GM21619 (cell line): ENCODE data around the gene FNIP1.
"Not testable (repeated sequence)": the region's sequence is repeated elsewhere in the genome, so short reads cannot be mapped to it uniquely, and the experiment has no call there.

Experiments used
- ATAC-seq: cut with Tn5 transposase; IDR thresholded peaks from one replicate; pipeline ENCODE4 v1.9.1; 2021; ENCODE audit not compliant: unreplicated experiment

FNIP1 gene

DNA sequence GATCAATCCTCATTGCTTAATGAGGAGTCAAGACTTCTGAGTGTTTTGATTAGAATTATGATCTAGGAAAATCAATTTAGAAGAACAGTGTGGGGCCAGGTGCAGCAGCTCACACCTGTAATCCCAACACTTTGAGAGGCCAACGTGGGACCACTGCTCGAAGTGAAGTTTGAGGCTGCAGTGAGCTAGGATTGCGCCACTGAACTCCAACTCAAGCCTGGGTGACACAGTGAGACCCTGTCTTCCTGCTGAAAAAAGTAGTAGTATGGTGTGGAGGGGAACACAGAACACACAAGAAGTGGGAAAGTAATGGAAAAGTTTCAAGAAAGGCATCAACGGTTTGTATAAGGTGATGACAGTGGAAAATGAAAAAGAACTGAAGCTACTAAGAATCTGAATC lies 9.1 kb downstream of the FNIP1 start:
- ATAC-seq = no peak

DNA sequence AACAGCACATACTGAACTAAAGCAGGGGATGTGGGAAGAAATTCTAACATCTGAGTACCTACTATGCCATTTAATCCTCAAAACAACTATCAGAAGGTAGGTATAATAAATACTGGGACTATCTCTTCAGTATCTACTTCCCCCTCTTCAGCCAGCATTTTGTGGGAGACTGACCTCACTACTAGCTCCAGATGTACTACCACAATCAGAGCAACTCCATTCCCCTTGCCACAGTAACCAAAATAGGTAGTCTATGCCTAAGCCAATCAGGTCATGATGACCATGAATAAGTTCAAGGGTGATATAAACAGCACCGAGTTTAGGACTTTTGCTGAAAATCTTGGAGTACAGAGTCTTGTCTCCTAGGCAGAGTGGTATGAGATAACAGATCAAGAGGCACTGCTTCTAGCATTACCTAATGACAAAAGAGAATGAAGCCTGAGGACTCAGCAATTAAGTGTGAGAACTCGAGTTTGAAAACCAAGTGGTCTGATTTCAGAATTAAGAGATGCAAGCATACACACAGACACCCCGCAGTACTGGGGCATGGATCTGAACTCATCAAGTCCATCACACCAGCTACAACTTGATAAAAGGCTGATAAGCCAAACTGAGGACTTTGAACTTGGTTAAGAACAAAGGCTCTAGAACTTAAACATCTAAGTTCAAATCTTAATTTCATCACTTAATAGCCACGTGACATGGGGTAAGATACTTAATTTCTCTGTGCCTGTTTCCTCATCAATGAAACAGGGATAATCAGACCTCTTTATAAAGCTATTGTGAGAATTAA lies 9.7 kb downstream of the FNIP1 start:
- no peak for ATAC-seq

- ATAC-seq = no peak
Observed at GRCh38 chr5:131786036-131786435, 10.8 kb downstream of the FNIP1 start.

DNA sequence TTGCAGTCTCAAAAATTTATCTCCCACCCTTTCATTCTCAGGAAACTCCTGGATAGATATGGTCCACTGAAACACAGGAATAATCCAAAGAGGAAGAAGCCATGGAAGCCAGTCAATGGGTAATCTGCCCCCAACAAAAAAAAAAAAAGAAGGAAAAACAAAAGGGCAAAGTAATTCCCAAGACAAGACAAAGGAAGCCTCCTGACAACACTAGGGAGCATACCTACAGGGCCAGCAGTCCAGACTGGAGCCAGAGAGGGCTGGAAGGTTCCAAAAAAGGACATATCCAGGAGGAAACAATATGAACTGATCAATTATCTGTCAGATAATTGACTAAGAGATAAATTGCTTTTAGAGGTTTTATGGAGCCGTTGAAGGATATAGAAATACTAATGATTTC lies 12.9 kb downstream of the FNIP1 start:
- no peak for ATAC-seq

GRCh38 chr5:131783357-131783756 lies 13.5 kb downstream of the FNIP1 start:
- ATAC-seq = no peak

GRCh38 chr5:131782717-131783116 lies 14.1 kb downstream of the FNIP1 start:
- ATAC-seq = no peak

DNA sequence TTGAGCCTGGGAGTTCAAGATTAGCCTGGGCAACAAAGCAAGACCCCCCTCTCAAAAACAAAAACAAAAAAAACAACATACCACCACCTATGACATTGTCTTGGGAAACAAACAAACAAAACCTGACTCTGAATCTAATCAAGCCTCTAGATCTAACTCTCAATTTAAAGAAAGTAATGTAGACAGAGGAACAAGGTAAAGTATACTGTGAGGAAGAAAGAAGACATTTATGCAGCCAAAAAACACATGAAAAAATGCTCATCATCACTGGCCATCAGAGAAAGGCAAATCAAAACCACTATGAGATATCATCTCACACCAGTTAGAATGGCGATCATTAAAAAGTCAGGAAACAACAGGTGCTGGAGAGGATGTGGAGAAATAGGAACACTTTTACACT lies 18.7 kb downstream of the FNIP1 start:
- ATAC-seq = not testable (repeated sequence)

- ATAC-seq = no peak
Observed at GRCh38 chr5:131776450-131776849, 20.4 kb downstream of the FNIP1 start.

- no peak for ATAC-seq
Observed at GRCh38 chr5:131774652-131775367, 22.0 kb downstream of the FNIP1 start.

- no peak for ATAC-seq
Observed at GRCh38 chr5:131773805-131774204, 23.0 kb downstream of the FNIP1 start.

DNA sequence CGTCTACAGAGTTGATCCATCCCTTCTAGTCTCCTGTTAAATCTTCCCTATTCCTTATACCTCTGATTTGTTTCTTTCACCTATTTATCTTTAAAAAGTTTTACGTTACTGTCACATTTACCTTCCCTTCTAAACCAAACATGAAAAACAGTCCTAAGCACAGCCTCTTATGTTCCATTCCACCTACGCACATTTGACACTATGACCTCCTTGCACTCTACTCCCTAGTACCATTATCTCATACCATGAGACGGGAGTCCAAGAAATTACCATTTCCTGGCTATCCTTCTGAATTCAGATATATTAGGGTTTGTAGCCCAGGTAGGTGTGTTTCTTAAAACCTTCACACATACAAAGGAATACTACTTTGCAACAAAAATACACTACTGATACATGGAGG lies 25.1 kb downstream of the FNIP1 start:
- ATAC-seq = no peak

DNA sequence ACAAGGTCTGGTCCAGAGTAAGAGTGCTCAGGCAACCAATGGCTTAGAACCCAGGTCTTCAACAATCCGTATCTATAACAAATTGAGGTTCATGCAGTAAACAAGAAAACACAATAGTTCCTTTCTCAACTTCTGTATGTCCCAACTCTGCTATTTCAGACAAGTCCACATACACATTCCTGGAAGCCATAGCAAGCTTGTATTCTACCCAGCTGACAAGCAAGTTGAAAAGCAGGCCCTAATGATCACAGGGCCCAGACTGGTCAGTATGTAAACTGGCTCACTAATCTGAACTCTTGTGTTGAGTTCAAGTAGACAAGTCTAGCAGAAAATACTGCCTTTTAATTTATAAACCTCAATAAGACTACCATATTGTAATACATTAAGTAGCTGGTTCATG lies 26.9 kb downstream of the FNIP1 start:
- ATAC-seq = no peak

GRCh38 chr5:131769336-131769735 lies 27.5 kb downstream of the FNIP1 start:
- ATAC-seq = no peak

DNA sequence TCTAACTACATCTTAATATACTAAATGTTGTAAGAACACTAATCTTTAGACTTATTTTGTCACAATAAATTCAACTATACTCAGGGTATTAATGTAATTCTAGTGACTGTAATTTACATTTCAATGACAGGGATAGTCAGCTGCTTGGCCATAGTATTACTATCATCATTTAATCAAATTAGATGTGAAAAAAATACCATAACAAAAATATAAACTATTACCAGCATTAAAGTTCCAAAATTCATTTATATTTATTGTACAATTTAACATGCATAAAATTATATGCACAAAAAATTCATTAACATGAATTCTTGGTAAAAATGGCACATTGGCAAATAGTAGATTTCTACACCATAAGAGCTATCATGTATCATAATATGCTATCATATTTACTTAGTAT lies 28.9 kb downstream of the FNIP1 start:
- ATAC-seq = no peak

DNA sequence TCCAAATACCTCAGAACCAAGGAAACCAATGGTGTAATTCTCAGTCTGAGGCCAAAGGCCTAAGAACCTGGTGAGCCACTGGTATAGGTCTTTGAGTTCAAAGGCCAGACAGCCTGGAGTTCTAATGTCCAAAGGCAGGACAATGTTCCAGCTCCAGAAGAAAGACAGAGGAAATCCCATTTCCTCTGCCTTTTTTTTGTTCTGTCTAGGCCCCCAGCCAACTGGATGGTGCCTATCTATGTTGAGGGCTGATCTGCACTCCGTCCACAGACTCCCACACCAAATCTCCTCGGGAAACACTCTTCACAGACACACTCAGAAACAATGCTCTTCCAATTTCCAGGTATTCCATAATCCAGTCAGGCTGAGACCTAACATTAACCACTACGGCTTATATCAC lies 30.1 kb downstream of the FNIP1 start:
- no peak for ATAC-seq

DNA sequence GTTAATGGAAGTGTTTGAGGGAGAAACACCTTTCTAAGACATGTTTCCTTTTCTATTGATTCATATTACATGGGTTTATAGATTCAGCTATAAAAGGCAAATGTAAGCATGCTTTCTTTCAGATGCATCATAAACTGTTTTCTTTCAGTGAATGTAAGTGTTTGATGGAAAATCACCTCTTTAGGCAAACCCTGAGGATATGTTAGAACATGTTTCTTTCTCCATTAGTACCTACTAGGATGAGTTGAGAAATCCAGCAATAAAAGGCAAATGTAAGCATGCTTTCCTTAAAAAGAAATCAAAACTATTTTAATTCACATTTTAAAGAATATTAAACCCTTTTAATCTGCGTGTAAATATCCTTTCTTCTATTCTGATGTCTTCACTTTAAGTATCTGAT lies 31.6 kb downstream of the FNIP1 start:
- no peak for ATAC-seq

GRCh38 chr5:131763968-131764367 lies 32.8 kb downstream of the FNIP1 start:
- no peak for ATAC-seq

DNA sequence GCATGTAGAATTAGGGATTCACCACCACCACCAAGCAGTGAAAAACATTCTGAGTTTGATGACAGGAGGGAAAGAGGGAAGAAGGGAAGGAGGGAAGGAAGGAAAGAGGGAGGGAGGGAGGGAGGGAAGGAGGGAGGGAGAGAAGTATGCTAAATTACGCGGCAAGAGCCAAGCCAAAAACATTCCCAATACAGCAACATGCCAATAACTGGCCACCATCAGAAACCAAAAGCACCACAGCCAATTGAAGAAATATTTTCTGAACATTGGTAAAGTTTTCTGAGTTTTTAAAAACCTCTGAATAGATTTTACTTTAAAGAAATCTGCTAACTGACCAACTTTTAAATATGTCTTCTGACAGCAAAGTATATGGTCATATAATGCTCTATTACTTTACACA lies 36.0 kb downstream of the FNIP1 start:
- ATAC-seq = no peak

DNA sequence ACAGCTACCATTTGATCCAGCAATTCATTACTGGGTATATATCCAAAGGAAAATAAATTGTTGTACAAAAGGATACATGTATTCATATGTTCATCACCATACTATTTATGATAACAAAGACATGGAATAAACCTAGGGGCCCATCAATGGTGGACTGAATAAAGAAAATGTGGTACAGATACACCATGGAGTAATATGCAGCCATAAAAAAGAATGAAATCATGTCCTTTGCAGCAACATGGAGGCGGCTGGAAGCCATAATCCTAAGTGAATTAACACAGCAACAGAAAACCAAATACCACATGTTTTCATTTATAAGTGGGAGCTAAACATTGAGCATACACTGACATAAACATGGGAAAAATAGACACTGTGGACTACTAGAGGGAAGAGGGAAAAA lies 37.1 kb downstream of the FNIP1 start:
- ATAC-seq = no peak

DNA sequence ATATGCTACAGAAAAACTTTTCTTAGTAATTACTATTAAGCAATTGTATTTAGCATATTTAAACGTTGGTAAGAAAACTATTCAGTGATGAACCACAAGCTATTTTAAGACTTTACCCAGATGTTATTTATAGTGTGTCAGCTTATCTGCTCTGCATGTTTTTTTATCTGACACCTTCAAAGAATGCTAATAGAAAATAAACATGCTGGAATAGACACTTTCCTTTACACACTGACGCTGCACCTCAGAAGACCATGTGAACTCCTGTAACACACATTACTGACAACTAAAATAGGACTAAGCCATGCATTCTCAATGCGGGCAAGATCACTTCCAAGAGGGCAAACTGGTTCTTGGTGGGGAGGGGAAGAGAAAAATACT lies 38.3 kb downstream of the FNIP1 start:
- peak; percentile 50 for ATAC-seq

DNA sequence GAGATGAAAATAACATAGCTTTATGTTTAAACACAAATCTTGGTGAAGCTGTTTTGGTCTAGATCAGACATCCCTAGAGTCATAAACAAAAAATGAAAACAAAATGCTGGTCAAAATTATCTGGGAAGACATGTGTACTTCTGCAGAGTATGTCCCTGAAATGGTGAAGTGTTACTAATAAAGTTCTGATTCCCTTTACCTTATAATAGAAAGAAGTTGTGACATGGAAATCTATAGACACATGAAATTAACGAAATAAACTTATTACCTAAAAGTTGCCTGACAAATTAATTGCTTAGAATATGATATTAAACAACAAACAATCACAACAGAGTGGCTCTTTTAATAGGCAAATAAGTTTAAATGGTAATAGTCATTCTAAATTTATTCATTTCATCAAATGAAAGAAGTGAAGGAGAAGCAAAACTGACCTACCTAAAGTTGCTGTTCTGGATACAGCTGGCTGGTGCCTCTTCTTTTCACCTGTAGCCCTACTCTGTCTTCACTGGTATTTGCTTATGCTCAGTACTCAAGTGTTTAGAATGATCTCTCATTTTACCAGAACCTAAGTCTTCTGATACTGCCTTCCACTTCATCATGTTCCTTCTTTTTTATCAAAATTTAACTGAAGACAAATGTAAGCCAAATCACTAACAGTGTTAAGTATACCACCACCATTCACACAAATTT lies 38.8 kb downstream of the FNIP1 start:
- ATAC-seq = peak; percentile 37

DNA sequence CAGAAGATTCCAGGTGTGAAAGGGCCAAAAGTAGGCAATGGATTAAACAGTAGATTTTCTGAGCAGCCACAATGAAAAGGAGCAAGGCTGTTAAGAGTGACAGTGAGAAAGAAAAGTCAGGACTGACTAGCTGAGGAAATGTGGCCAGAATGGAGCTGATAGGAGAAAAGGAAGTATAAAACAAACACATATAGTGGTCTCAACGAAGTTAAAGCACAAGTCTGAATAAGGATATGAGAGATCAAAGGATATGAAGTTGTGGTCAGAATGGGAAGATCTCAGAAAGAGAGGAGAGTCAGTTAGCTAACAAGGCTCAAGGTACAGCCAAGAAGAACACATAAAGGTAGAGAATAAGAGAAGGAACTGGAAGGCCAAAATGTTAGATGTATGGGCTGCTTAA lies 39.9 kb downstream of the FNIP1 start:
- ATAC-seq = no peak
